GM11168 (cell line): ENCODE measurements around the gene KCP.
"Not testable (repeated sequence)": the region's sequence is repeated elsewhere in the genome, so short reads cannot be mapped to it uniquely, and the experiment has no call there.

Source experiments
- in situ Hi-C: fragments of 300-500 bp; cut with MboI; formaldehyde crosslinking; loops from one replicate; pipeline ENCODE4 v1.12.0; 2022; ENCODE audit warnings: low sequenced_read_pairs; ENCODE audit not compliant: unreplicated experiment

The KCP gene

GRCh38 chr7:128910569-128910945, at the start of gene KCP:
Gene KCP (minus strand): TSS chr7:128910709. CDS start chr7:128910676, 33 bp downstream.
- in situ Hi-C loops: no loop called here

- in situ Hi-C loops: no loop called here
Observed at GRCh38 chr7:128959296-128959695, 48.8 kb upstream of the KCP start.

GRCh38 chr7:128955981-128956380, 45.5 kb upstream of the KCP start:
- in situ Hi-C loops: no loop called here

GRCh38 chr7:128954830-128955802, 44.6 kb upstream of the KCP start:
- in situ Hi-C loops: no loop called here

- in situ Hi-C loops: no loop called here
Observed at GRCh38 chr7:128954150-128954549, 43.6 kb upstream of the KCP start.

- in situ Hi-C loops: no loop called here
Observed at GRCh38 chr7:128951296-128951695, 40.8 kb upstream of the KCP start.

- in situ Hi-C loops: no loop called here
Observed at GRCh38 chr7:128948976-128949760, 38.7 kb upstream of the KCP start.

GRCh38 chr7:128948312-128948973, 37.9 kb upstream of the KCP start:
- in situ Hi-C loops: no loop called here

GRCh38 chr7:128947854-128948253, 37.3 kb upstream of the KCP start:
- in situ Hi-C loops: no loop called here

GRCh38 chr7:128946936-128947830, 36.7 kb upstream of the KCP start:
- in situ Hi-C loops: no loop called here

- in situ Hi-C loops: no loop called here
Observed at GRCh38 chr7:128945668-128946366, 35.3 kb upstream of the KCP start.

GRCh38 chr7:128944487-128945236, 34.2 kb upstream of the KCP start:
- in situ Hi-C loops: no loop called here

GRCh38 chr7:128943251-128943650, 32.7 kb upstream of the KCP start:
- in situ Hi-C loops: not testable (repeated sequence)

GRCh38 chr7:128941946-128942526, 31.5 kb upstream of the KCP start:
- in situ Hi-C loops: no loop called here

GRCh38 chr7:128941323-128941890, 30.9 kb upstream of the KCP start:
- in situ Hi-C loops: no loop called here

GRCh38 chr7:128940494-128941322, 30.2 kb upstream of the KCP start:
- in situ Hi-C loops: no loop called here

GRCh38 chr7:128939861-128940410, 29.4 kb upstream of the KCP start:
- in situ Hi-C loops: no loop called here
